Activated naive CD4-positive, alpha-beta T cell treated with anti-CD3 and anti-CD28 coated beads, Interleukin-2, amount 50 U/mL, for 72 hours (primary cell): Measurements from ENCODE around the gene LRRC59. TPM values are rescaled to one million over a fixed set of nuclear protein-coding genes. Genes with fewer than 3 reads are reported as not detected.
A peak's percentile ranks its signal among the peaks of the same experiment; 100 is the strongest.
"Not testable (repeated sequence)": the region's sequence is repeated elsewhere in the genome, so short reads cannot be mapped to it uniquely, and the experiment has no call there.

Experiments used
- ATAC-seq, 2 donors: fragments of 150-1000 bp; cut with Tn5 transposase; 2 replicates each; pipeline ENCODE4 v1.10.0; 2021; ENCODE audit warnings: mild to moderate bottlenecking in 2 of 2, moderate library complexity in 2 of 2
- DNase-seq, 2 donors: peaks; one replicate each; pipeline ENCODE4 v3.0.0; 2021 to 2022; ENCODE audit warnings: low spot score in 2 of 2
- H3K27ac Mint-ChIP-seq, 2 donors: one replicate each; pipeline ENCODE4 v1.8.0; 2022; ENCODE audit warnings: mild to moderate bottlenecking in 2 of 2, mixed read lengths in 2 of 2
- H3K36me3 Mint-ChIP-seq, 2 donors: one replicate each; pipeline ENCODE4 v1.8.0; 2022; ENCODE audit warnings: mixed read lengths in 2 of 2
- H3K9me3 Mint-ChIP-seq, 2 donors: one replicate each; pipeline ENCODE4 v1.8.0; 2022; ENCODE audit warnings: mixed read lengths in 2 of 2
- total RNA-seq, 2 donors: library from RNA; stranded (reverse); gene quantifications; one replicate each; pipeline ENCODE4 v1.2.3, GENCODE V29; 2022

LRRC59 gene
- total RNA-seq, 2 donors from 2014 or later: 40.3 to 66.7 TPM

DNA sequence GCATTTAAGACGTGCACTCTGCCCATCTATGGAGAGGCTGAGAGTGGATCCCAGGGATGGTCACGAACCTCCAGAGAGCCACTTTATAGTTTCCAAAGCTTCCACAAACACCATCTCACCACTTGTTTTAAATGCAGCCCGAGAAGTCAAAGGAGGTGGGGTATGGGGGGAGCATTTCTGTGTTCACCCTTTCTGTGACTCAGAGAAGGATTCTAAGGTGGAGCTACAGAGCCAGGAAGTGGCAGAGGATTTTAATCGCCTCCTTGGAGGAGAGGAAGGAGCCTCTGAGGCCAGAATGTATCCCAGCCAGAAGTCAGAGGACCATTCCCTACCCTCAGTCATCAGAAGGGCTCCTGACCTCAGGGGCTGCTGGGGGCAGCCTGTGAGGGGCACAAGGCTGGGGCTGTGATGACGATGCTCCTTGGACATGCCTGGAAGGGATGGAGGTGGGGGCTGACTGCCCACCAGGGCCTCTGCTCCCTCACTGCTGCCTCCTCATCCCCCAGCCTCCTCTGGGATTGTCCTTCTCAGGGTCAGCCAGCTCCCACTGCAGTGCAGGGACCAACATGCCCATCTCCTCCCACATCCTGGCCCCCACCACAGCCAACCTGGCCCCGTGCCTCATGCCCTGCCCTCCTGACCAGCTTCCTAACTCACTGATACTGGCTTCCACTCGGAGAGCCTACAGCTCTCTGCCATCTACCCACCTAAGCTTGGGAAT, 48.6 kb downstream of the LRRC59 start:
- Mint-ChIP-seq H3K36me3 (no peaks in the 10 kb centered on the region), H3K9me3 (no peaks in the 10 kb centered on the region), H3K27ac (peak overlapping the region in 1 of 2 donors; percentile 25)
- ATAC-seq (no peak), DNase-seq (peak in 1 of 2 donors; percentile 55)

DNA sequence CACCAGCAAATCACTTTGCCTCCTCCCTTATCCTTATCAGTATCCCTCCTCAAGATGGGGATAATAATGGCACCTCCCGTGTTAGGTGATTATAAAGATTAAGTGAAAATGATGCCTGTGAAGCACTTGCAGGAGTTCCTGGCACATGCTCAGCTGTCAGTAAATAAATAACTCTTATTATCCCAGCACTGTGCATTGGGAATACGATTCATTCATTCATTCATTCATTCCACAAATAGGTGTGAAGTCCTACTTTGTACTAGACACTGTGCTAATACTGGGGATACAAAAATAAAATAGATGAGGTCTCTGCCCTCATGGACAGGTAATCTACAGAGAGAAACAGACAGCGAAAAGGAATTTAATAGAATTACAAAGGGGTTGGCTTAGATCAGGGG, 49.4 kb downstream of the LRRC59 start:
- H3K27ac Mint-ChIP-seq: peak overlapping the region; percentile 25
- H3K9me3 Mint-ChIP-seq: no peaks in the 10 kb centered on the region
- no peaks in the 10 kb centered on the region for H3K36me3 Mint-ChIP-seq
- DNase-seq (no peak), ATAC-seq (no peak)

GRCh38 chr17:50347117-50347893, 50.0 kb downstream of the LRRC59 start:
- no peaks in the 10 kb centered on the region for H3K9me3 Mint-ChIP-seq
- peak overlapping the region; percentile 82 to 83 for H3K27ac Mint-ChIP-seq
- DNase-seq: peak in 1 of 2 donors; percentile 56
- ATAC-seq: no peak
- H3K36me3 Mint-ChIP-seq: no peaks in the 10 kb centered on the region

GRCh38 chr17:50346313-50347116, 50.8 kb downstream of the LRRC59 start:
- peak; percentile 44 to 72 for DNase-seq
- no peaks in the 10 kb centered on the region for H3K36me3 Mint-ChIP-seq
- peak; percentile 63 to 68 for ATAC-seq
- H3K9me3 Mint-ChIP-seq: no peaks in the 10 kb centered on the region
- peak overlapping the region; percentile 82 to 83 for H3K27ac Mint-ChIP-seq

DNA sequence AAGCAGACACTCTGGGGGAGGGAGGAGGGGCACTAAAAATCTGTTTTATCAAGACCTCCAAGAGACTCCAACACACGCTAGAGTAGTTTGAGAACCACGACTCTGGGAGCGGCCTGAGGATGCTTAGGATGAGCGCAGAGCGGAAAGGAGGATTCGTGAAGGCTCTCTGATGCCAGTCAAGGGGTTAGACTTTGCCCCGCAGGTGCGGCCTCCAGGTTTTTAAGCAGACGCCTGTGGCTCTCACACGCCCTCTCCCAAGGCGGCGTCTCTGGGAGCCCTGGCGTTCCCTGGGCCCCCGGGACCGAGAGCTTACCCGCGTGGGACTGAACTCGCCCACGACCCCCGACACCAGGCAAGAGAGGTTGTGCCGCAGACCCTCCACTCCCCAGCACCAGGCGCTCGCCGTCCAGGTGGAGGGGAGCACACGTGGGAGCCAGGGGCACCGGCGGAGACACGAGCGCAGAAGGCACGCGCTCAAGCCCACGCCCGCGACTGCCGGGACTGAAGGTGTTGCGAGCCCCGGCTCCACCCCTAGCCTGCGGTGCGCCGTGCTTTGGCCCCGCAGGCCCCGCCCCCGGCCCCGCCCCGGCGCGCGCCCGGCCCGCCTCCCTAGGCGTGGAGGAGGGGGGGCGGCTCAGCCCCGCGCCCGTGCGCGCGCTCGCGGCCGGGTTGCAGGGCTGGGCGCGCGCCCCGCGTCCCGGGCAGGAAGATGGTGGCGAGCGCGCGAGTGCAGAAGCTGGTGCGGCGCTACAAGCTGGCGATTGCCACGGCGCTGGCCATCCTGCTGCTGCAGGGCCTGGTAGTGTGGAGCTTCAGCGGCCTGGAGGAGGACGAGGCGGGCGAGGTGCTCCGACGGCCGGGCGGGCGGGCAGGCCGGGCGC, 51.7 kb downstream of the LRRC59 start, which contains the start of gene XYLT2:
TSS of gene XYLT2 (plus strand) at position 695 of the 881 bp plus-strand sequence. CDS start at position 710, 15 bp downstream.
- DNase-seq (peak; percentile 91 to 94), ATAC-seq (peak; percentile 90 to 95)
- H3K27ac Mint-ChIP-seq: peak within 1 kb of the TSS; percentile 83 to 94
- H3K9me3 Mint-ChIP-seq: no peaks in the 10 kb centered on the region
- H3K36me3 Mint-ChIP-seq: no peaks in the 10 kb centered on the region

- DNase-seq (no peak), ATAC-seq (no peak)
- no peaks in the 10 kb centered on the region for H3K36me3 Mint-ChIP-seq
- H3K9me3 Mint-ChIP-seq: no peaks in the 10 kb centered on the region
- peak overlapping the region in 1 of 2 donors; percentile 88 for H3K27ac Mint-ChIP-seq
Observed at GRCh38 chr17:50344731-50345365, 52.5 kb downstream of the LRRC59 start.

DNA sequence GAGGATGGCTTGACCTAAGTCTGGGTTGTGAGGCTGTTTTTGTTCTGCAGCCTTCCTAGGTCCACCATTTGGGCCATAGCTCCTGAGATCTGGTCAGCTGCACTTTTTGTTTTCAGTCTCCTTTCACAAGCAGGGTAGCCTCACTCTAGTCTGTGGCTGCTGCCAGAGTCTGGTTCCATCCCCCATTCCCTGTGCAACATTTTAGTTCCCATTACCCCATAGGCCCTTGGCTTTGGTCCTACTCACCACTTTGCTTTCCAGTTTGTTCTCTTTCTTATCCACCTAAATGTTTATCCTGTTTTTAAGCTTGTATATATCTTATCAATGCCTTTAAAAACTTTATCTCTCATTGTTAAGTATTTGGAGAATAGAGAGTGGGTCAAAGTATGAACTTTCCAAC, 57.9 kb downstream of the LRRC59 start:
- Mint-ChIP-seq H3K36me3 (peaks cover 6 to 7% of the 10 kb centered on the region in 2 donors), H3K9me3 (peaks cover 4 to 9% of the 10 kb centered on the region in 2 donors), H3K27ac (no peak overlapping the region)
- ATAC-seq: no peak
- DNase-seq: no peak

- Mint-ChIP-seq H3K36me3 (peaks cover 6 to 7% of the 10 kb centered on the region in 2 donors), H3K9me3 (peaks cover 4 to 9% of the 10 kb centered on the region in 2 donors), H3K27ac (peak overlapping the region in 1 of 2 donors; percentile 9)
- no peak for ATAC-seq
- no peak for DNase-seq
Observed at GRCh38 chr17:50338645-50339044, 58.7 kb downstream of the LRRC59 start.

DNA sequence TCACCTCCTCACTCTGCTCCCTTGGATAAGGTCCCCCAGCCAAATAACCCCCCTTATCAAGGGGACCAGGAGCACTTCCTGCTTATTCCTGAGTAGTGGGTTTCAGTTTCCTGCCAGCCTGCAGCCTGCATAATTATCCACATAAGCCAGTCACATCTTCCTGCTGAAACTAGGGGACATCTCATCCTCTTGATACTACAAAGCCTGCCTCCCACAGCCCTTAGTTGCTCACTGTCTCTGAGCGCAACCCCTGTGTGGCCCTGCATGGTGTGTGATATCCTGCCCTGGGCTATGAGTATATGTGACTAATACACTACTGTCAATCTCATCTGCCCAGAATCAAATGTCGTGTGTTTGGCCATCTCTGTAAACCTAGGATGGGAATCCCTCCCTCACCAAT, 59.4 kb downstream of the LRRC59 start:
- Mint-ChIP-seq H3K27ac (peak overlapping the region in 1 of 2 donors; percentile 9), H3K36me3 (peaks cover 6 to 7% of the 10 kb centered on the region in 2 donors), H3K9me3 (peaks cover 4 to 9% of the 10 kb centered on the region in 2 donors)
- DNase-seq (no peak), ATAC-seq (peak; percentile 73 to 100)

GRCh38 chr17:50333291-50334057, 63.8 kb downstream of the LRRC59 start:
- DNase-seq, ATAC-seq, H3K27ac Mint-ChIP-seq, H3K36me3 Mint-ChIP-seq, H3K9me3 Mint-ChIP-seq: not testable (repeated sequence)

- DNase-seq (no peak), ATAC-seq (no peak)
- no peaks in the 10 kb centered on the region for H3K36me3 Mint-ChIP-seq
- H3K27ac Mint-ChIP-seq: no peak overlapping the region
- no peaks in the 10 kb centered on the region for H3K9me3 Mint-ChIP-seq
Observed at GRCh38 chr17:50332196-50332595, 65.1 kb downstream of the LRRC59 start.

Other genes with a start within 250 kb of the LRRC59 start
- 100 to 1,000 TPM in 1 of 2 donors, 10 to 100 TPM in 1; 74.4 to 112 TPM for gene PPP1R9B, start 246.8 kb downstream of the LRRC59 start, total RNA-seq
- gene SGCA, start 231.5 kb downstream of the LRRC59 start, total RNA-seq: under 1 TPM; 0.31 to 0.41 TPM
- 1 to 10 TPM in 1 of 2 donors, under 1 TPM in 1; 0.48 to 3.0 TPM for gene COL1A1, start 195.9 kb downstream of the LRRC59 start, total RNA-seq
- under 1 TPM in 1 of 2 donors, not detected in 1; 0.39 TPM for gene TMEM92, start 123.1 kb downstream of the LRRC59 start, total RNA-seq
- gene XYLT2, start 51.4 kb downstream of the LRRC59 start, total RNA-seq: 10 to 100 TPM; 31.5 to 32.7 TPM
- 10 to 100 TPM; 63.6 to 91.4 TPM for gene MRPL27, start 24.3 kb downstream of the LRRC59 start, total RNA-seq
- gene EME1, start 24.3 kb downstream of the LRRC59 start, total RNA-seq: 100 to 1,000 TPM in 1 of 2 donors, 10 to 100 TPM in 1; 45.9 to 101 TPM
- 10 to 100 TPM; 23.6 to 27.3 TPM for gene ACSF2, start 28.7 kb upstream of the LRRC59 start, total RNA-seq
- not detected for gene CHAD, start 71.4 kb upstream of the LRRC59 start, total RNA-seq
- 10 to 100 TPM; 24.4 to 51.0 TPM for gene RSAD1, start 81.3 kb upstream of the LRRC59 start, total RNA-seq
- 1 to 10 TPM in 1 of 2 donors, under 1 TPM in 1; 0.30 to 1.6 TPM for gene MYCBPAP, start 110.9 kb upstream of the LRRC59 start, total RNA-seq
- gene EPN3, start 135.2 kb upstream of the LRRC59 start, total RNA-seq: not detected
- gene SPATA20, start 149.7 kb upstream of the LRRC59 start, total RNA-seq: 10 to 100 TPM; 11.4 to 18.6 TPM
- gene CACNA1G, start 163.2 kb upstream of the LRRC59 start, total RNA-seq: under 1 TPM in 1 of 2 donors, not detected in 1; 0.14 TPM
- not detected for gene ABCC3, start 237.4 kb upstream of the LRRC59 start, total RNA-seq